Left cardiac atrium (tissue), 4 donors: ENCODE data around the gene PCSK9. TPM values are rescaled to one million over a fixed set of nuclear protein-coding genes. Genes with fewer than 3 reads are reported as not detected.
"Not testable (repeated sequence)": the region's sequence is repeated elsewhere in the genome, so short reads cannot be mapped to it uniquely, and the experiment has no call there.

Source experiments
- ATAC-seq, 2 donors: fragments of 200-7000 bp; cut with Tn5 transposase; one replicate each; pipeline ENCODE4 v1.9.1; 2020; ENCODE audit warnings: mild to moderate bottlenecking in 2 of 2, moderate library complexity in 2 of 2
- DNase-seq: peaks from one replicate; pipeline ENCODE4 v3.0.0-alpha.2; 2020
- intact Hi-C, 2 donors: fragments of 100-400 bp; cut with DNase I; formaldehyde crosslinking; loops; one replicate each; pipeline versions ENCODE4 v1.14.1 to v1.15.1; 2022 to 2023
- total RNA-seq, 2 donors: library from RNA; stranded (reverse); fragmentation: NEBNext Ultra II Directional; extraction: Animal tissue kit (Norgen Biotek cat#: 25700); gene quantifications; one replicate each; pipeline ENCODE4 v1.2.1, GENCODE V29; 2021
- donor health status: DM: no; HTN: yes; CAD: no.
- donor health status: DM: no; HTN: yes; CAD: no; lungs with severe emphysema.
- donor health status: DM: yes; HTN: yes; CAD: no.
- donor health status: Dilated cardiomyopathy.

The PCSK9 gene
- total RNA-seq, 2 donors from 2014 or later = 0.13 TPM; not detected in 1

DNA sequence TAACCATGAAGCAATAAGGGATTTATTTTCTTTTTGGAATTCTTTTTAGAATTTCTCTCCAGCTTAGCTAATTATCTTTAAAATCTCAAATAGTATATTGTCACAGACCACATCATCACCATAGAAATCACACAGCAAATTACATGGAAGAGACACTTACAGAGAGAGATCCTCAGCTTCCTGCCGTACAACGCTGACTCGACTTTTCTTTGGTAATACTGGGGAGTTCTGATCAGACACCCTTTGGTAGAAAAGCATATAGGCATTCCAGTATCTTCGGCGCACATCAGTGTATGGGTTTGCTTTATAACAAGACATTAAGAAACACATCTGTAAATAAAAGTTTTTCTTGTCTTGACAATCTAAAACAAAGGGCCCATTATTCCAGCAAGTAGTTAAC is 55.7 kb downstream of the PCSK9 start:
- ATAC-seq = no peak
- DNase-seq = no peak
- intact Hi-C loops = loop anchor here in 1 of 2 donors (10.0 kb wide), 1 partner anchor 50 kb away; no protein-coding TSS in a partner anchor

DNA sequence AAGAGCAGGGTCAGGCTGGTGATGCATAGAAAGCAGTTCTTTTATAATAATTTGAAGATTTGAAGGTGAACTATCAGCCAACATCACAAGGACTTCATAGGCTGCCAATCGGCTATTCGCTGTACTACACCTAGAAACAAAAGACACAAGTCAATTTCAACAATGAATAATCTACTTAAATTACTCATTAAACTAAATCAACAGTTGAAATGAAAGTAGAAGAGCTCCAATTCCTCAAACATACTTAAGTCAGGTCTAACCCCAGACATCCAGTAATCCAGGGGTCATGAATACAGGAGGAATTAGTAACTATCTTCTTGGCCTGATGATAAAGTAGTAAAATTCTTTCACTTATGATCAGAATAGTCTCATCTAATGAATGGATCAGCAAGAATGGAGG is 64.5 kb downstream of the PCSK9 start:
- ATAC-seq = no peak
- no peak for DNase-seq
- intact Hi-C loops = no loop called here

DNA sequence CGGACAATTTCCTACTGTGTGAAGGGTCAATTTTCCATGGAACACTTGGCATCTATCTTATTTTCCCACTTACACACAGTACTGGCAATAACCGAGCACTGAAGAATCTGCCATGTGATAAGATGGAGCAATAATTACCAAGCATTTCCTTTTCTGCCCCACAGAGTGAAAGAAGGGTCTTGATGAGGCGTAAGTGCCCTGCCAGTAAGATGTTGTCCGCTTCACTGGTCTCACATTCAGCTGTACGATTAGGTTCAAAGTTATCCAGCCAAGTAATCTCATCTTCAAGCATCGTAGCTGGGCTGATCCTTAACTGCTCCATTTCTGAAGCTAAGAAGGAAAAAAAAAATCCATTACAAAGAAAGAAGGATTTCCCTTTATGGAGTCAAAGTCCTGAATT is 67.8 kb downstream of the PCSK9 start:
- no peak for ATAC-seq
- intact Hi-C loops = no loop called here
- no peak for DNase-seq

DNA sequence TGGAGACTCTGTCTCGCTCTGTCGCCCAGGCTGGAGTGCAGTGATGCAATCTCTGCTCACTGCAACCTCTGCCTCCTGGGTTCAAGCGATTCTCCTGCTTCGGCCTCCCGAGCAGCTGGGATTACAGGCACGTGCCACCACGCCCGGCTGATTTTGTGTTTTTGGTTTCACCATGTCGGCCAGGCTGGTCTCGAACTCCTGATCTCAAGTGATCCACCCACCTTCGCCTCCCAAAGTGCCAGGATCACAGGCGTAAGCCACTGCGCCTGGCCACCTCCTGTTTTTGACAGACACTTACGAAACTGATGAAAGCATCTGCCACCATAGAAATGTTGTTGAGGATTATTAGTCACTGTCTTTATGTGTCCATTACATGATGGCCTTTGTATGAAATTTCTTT is 69.7 kb downstream of the PCSK9 start:
- intact Hi-C loops, ATAC-seq, DNase-seq: not testable (repeated sequence)

Other genes with a start within 250 kb of the PCSK9 start
- gene TTC22, start 238.2 kb upstream of the PCSK9 start, total RNA-seq = under 1 TPM; 0.31 to 0.47 TPM
- 10 to 100 TPM; 54.7 to 55.4 TPM for gene DHCR24, start 152.4 kb upstream of the PCSK9 start, total RNA-seq
- under 1 TPM; 0.24 to 0.27 TPM for gene TMEM61, start 58.9 kb upstream of the PCSK9 start, total RNA-seq
- not detected for gene BSND, start 40.6 kb upstream of the PCSK9 start, total RNA-seq
- 10 to 100 TPM; 31.8 to 33.6 TPM for gene USP24, start 175.8 kb downstream of the PCSK9 start, total RNA-seq